B cell (primary cell): ENCODE results near the gene SYCP3.

Experiments
- EZH2 ChIP-seq: IDR thresholded peaks from 2 replicates; pipeline ENCODE4 v1.6.1; 2012; ENCODE audit warnings: borderline replicate concordance, low read depth, mild to moderate bottlenecking, moderate library complexity, low read length; ENCODE audit not compliant: insufficient read depth, poor library complexity, severe bottlenecking
- TF ChIP-seq, protein P1 (sequence below): fragments of 200-600 bp; IDR thresholded peaks from one replicate; pipeline ENCODE4 v1.8.0; 2022; ENCODE audit warnings: antibody characterized with exemption, mild to moderate bottlenecking

GRCh38 chr12:101720118-101720517 is 19.1 kb downstream of the SYCP3 start:
- TF ChIP-seq, protein P1, sequence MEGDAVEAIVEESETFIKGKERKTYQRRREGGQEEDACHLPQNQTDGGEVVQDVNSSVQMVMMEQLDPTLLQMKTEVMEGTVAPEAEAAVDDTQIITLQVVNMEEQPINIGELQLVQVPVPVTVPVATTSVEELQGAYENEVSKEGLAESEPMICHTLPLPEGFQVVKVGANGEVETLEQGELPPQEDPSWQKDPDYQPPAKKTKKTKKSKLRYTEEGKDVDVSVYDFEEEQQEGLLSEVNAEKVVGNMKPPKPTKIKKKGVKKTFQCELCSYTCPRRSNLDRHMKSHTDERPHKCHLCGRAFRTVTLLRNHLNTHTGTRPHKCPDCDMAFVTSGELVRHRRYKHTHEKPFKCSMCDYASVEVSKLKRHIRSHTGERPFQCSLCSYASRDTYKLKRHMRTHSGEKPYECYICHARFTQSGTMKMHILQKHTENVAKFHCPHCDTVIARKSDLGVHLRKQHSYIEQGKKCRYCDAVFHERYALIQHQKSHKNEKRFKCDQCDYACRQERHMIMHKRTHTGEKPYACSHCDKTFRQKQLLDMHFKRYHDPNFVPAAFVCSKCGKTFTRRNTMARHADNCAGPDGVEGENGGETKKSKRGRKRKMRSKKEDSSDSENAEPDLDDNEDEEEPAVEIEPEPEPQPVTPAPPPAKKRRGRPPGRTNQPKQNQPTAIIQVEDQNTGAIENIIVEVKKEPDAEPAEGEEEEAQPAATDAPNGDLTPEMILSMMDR, result no peak
- TF ChIP-seq EZH2, result no peak
